ENCODE data around the gene ITPR2.
"Not testable (repeated sequence)": the region's sequence is repeated elsewhere in the genome, so short reads cannot be mapped to it uniquely, and the experiment has no call there.

The ITPR2 gene

GRCh38 chr12:26551385-26551784 is 281.6 kb downstream of the ITPR2 start:
- no peak for DNase-seq

- no peak for DNase-seq
These were observed 284.8 kb downstream of the ITPR2 start for GRCh38 chr12:26548227-26548626.

- no peak for DNase-seq
These were observed 286.3 kb downstream of the ITPR2 start for GRCh38 chr12:26546535-26547314.

GRCh38 chr12:26539131-26539530 is 293.9 kb downstream of the ITPR2 start:
- no peak for DNase-seq

- no peak for DNase-seq
These were observed 295.3 kb downstream of the ITPR2 start for GRCh38 chr12:26537651-26538050.

DNA sequence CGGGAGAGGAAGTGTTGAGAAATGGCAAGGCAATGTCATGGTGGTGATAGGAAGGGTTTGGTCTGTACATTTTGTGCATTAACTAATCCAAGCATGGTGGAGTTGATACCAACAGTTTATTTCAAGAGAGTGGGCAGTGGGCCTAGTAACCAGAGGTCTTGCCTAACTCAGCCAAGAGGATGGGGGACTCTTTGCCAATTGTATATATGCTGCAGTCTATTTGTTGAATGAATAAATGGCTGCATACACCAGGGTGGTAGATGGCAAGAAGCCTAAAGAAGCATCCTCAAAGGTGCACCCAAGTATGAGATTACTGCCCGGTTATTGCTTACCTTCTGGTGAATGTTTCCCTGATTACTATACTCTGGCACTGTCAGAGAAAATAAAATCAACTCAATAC is 295.9 kb downstream of the ITPR2 start:
- no peak for DNase-seq

GRCh38 chr12:26535826-26536225 is 297.2 kb downstream of the ITPR2 start:
- no peak for DNase-seq

DNA sequence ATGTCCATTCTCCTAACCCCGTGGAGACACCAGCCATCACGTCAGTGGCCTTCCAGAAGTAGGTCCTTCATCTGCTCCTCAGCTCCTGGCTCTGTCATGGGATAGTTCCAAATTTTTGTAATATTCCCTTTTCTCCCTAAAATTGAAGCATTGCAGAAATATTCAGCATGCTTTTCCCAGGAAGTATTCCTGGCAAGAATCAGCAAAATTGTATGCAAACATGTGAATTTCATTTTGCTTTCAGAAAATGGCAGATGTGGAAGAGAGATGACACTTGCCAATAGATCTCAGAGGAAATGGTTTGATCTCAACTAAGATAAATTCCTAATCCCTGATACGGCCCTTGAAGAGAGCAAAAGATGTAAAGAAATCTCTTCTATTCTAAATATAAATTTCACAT is 298.9 kb downstream of the ITPR2 start:
- no peak for DNase-seq

- DNase-seq: no peak
These were observed 299.8 kb downstream of the ITPR2 start for GRCh38 chr12:26533211-26533610.

GRCh38 chr12:26530461-26530860 is 302.5 kb downstream of the ITPR2 start:
- DNase-seq: no peak

GRCh38 chr12:26528943-26529342 is 304.1 kb downstream of the ITPR2 start:
- DNase-seq: no peak

DNA sequence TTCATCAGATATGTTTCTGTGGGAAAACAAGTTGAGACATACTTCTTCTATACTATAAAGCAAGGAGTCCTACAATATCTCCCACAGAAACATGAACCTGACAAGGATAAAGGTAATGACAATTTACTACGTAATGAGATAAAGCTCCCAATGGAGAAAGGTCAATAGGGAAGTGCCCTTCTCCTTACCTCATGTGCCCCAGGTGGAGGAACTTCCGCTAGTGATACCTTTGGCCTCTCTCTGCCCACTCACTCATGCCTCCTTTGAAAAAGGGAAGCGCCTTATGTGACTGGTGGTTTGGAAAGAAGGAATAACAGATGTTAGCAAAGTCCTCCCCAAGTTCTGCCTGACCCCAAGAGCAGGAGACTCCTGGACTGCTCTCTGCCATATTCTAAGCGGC is 305.3 kb downstream of the ITPR2 start:
- no peak for DNase-seq

GRCh38 chr12:26524862-26525465 is 308.0 kb downstream of the ITPR2 start:
- no peak for DNase-seq

- DNase-seq: no peak
These were observed 309.3 kb downstream of the ITPR2 start for GRCh38 chr12:26523708-26524150.

DNA sequence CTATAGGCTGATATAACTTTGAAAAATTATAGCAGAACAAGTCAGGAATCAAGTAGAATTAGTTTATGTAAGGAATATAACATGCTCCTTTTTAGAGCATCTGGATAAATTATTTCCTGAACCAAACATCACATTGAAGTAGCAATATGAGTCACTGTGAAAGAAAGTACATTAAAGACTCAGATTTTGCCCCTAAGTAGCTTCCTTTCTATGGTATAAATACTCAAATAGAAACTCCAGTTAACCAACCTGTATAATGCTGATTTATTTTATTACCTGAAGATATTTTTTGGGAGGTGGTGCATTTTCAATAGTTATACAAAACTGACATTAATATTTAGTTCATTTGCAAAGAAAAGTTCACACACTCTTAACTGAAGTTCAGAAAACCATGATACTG is 312.1 kb downstream of the ITPR2 start:
- DNase-seq: no peak

DNA sequence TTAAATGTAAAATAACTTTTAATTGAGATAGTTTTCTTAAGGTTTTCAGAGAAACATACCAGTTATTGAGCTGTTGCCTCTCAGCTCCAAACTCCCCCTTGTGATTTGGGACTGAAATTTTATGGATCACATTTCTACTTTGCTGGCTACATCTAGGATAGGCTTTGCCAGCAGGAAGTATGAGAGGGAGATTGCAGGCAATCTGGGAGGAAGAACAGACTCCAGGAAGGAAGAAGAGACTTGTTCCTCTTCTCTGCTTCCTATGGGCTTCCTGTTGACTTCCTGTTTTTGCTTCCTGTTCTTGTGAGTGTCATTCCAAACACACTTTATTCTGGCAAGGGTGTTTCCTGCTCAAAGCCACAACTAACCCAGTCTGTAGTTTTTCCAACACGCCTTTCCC is 312.9 kb downstream of the ITPR2 start:
- no peak for DNase-seq

DNA sequence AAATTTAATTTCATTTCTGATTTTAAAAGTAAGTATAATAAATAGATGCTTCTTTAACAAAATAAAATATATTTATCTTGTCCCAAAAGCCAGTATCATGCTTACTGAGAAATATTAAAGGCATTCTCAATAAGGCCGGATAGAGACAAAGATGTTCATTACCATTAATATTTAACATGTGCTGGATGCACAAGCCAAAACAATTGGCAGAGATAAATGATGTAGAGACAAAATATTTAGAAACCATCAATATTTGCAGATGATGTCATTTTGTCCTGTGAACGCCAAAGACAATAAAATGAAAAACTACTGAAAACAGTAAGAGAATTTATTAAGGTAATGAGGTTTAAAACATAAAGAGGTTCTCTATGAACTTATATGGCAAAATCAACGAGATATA is 313.5 kb downstream of the ITPR2 start:
- no peak for DNase-seq

DNA sequence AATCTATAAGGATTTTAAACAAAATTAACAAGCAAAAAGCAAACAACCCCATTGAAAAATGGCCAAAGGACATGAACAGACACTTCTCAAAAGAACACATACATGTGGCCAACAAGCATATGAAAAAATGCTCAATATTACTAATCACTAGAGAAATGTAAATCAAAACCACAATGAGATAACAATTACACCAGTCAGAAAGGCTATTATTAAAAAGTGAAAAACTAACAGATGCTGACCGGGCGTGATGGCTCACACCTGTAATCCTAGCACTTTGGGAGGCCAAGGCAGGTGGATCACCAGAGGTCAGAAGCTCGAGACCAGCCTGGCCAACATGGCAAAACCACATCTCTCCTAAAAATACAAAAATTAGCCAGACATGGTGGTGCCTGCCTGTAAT is 315.7 kb downstream of the ITPR2 start:
- DNase-seq: not testable (repeated sequence)

DNA sequence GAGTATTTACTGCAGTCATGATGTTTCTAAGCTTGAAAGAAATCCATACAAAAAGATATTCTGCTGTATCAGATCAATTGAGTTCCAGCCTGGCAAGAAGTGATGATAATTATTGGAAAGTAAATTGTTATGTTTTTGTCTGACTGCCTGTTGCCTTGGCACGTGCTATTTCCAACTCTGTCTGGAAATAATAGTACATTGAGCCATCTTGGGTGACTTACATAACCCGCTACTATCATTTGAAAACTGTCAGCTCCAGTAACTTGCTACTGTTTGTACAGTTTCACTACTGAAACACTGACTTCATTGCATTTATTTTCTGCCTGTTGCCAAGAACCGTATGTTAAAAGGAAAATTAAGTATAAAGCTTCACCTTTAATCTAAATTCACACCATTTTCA is 318.6 kb downstream of the ITPR2 start:
- no peak for DNase-seq

DNA sequence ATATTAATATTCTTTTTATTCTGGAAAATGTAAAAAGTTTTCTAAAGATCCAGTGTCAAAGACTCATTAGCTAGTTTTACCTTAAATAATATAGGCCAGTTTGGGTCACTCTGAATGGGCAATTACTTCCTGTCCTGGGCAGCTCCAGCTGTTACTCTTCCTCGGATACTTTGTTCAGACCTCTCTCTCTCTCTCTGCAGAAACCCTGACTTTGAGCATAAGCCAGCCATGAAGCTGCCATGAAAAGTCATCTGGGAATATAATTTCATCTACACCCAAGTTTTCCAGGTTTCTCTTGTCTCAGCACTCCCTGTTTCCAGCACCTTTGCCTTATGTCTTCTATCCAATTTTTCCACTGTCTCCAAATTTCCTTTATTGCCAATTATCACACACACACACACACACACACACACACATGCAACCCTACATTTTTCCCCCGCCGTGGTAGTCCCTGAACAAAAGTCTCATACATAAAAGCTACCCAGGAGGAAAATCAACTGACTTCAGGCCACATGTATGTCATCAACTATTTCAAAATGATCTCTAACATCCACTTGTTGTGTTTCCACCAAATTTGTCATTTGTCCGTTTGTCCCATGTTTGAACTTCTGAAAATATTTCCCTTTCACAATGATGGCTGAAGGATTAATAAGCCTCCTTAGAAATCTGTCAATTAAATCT is 319.5 kb downstream of the ITPR2 start:
- no peak for DNase-seq

DNA sequence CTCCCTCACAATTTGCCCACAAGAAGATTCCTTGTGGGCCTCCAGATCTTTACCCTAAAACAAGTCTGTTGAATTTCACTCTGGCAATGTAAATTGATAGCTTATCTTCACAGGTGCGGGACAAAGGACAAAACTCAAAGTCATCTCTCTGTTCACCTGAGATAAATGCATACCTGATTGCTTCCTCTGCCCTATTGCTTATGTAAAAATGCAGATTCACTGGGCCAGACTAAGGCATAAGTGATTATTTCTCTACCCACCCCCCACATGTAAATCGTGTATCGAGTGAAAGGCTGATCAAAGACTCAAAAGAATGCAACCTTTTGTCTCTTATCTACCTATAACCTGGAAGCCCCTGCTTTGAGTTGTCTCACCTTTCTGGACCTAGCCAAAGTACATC is 320.8 kb downstream of the ITPR2 start:
- DNase-seq: no peak

DNA sequence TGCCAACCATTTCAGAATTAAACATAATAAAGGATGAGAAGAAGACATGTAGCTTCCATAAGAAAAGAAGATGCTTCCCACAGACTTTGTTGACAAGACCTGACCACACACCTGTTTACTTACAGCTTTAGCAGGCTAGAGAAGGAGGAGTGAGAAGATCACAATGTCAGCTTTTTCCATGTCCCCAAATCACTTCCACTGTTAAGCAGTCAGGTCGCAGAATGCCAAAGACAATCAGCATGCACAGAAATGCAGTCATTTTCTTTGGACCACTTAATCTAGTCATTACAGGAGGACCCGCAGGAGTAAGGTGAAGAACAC is 322.7 kb downstream of the ITPR2 start:
- DNase-seq: no peak

GRCh38 chr12:26507613-26508012 is 325.4 kb downstream of the ITPR2 start:
- no peak for DNase-seq

GRCh38 chr12:26499979-26500640 is 332.9 kb downstream of the ITPR2 start:
- DNase-seq: no peak

All from NK-92 treated with Interleukin-12 subunit alpha and Interleukin-12 subunit beta, amount 100 ng/mL, for 24 hours (cell line).